Gastroesophageal sphincter (tissue), 4 donors: ENCODE results near the gene WDR75. TPM values are rescaled to one million over a fixed set of nuclear protein-coding genes. Genes with fewer than 3 reads are reported as not detected.
"Not testable (repeated sequence)": the region's sequence is repeated elsewhere in the genome, so short reads cannot be mapped to it uniquely, and the experiment has no call there.

Source experiments
- ATAC-seq: fragments of 150-250 bp; one replicate; pipeline ENCODE4 v1.9.1; 2016; ENCODE audit warnings: mild to moderate bottlenecking, moderate library complexity
- H3K27ac ChIP-seq, 4 donors: fragments of 200-600 bp; sonication (generic) in 3 of 4; 1 replicate in 3 of 4; 2 replicates in 1 of 4; pipeline ENCODE4 v1.5.1; 2016 to 2019
- H3K27me3 ChIP-seq: fragments of 200-600 bp; sonication (generic); one replicate; pipeline ENCODE4 v1.5.1; 2019
- H3K36me3 ChIP-seq, 2 donors: fragments of 200-600 bp; sonication (generic); one replicate each; pipeline ENCODE4 v1.5.1; 2019; ENCODE audit warnings: control low read depth in 1 of 2
- H3K4me1 ChIP-seq, 3 donors: fragments of 200-600 bp; sonication (generic); 1 replicate in 2 of 3; 2 replicates in 1 of 3; pipeline ENCODE4 v1.5.1; 2016 to 2019; ENCODE audit warnings: control low read depth in 2 of 3
- H3K4me3 ChIP-seq, 2 donors: fragments of 200-600 bp; sonication (generic); one replicate each; pipeline ENCODE4 v1.5.1; 2019; ENCODE audit warnings: mild to moderate bottlenecking in 1 of 2, moderate library complexity in 1 of 2
- H3K9me3 ChIP-seq, 3 donors: fragments of 200-600 bp; sonication (generic); one replicate each; pipeline ENCODE4 v1.5.1; 2017 to 2019; ENCODE audit warnings: control low read depth in 2 of 3
- EP300 ChIP-seq: sonication (generic); formaldehyde crosslinking; IDR thresholded peaks from one replicate; pipeline ENCODE4 v1.6.1; 2017; ENCODE audit warnings: antibody characterized with exemption, mild to moderate bottlenecking
- POLR2A ChIP-seq, 2 donors: fragments of 450-650 bp; IDR thresholded peaks; one replicate each; pipeline ENCODE4 v1.6.1; 2017; ENCODE audit warnings: antibody characterized with exemption in 2 of 2, mild to moderate bottlenecking in 2 of 2, moderate library complexity in 1 of 2
- POLR2AphosphoS5 ChIP-seq: sonication (generic); formaldehyde crosslinking; IDR thresholded peaks from one replicate; pipeline ENCODE4 v1.6.1; 2017; ENCODE audit warnings: antibody characterized with exemption
- WGBS, 2 donors: methylation state at CpG; one replicate each; pipeline ENCODE4 v1.1.5; 2018; ENCODE audit warnings: low coverage in 1 of 2; 5-methylcytosine and 5-hydroxymethylcytosine counted together
- total RNA-seq, 4 donors: library from RNA; depleted of rRNA; stranded (reverse); fragments of >200 nt; gene quantifications; one replicate each; pipeline ENCODE4 v1.1.0, GENCODE V29; 2016
- TF ChIP-seq, protein P1 (sequence below), 4 experiments: fragments of 200-600 bp in 2 of 4; fragments of 450-650 bp in 2 of 4; sonication (generic) in 1 of 4; IDR thresholded peaks; one replicate each; pipeline ENCODE4 v1.5.1; 2017 to 2019; ENCODE audit warnings: antibody characterized with exemption in 4 of 4, mild to moderate bottlenecking in 2 of 4, moderate library complexity in 2 of 4

WDR75 gene
- total RNA-seq, 4 donors from 2014 or later = 19.7 to 42.6 (median 28.3) TPM

- Histone ChIP-seq H3K36me3 (peaks cover 0 to 43% of the 10 kb centered on the region in 2 donors), H3K4me1 (no peaks in the 10 kb centered on the region), H3K27me3 (no peaks in the 10 kb centered on the region), H3K27ac (no peak overlapping the region), H3K9me3 (no peaks in the 10 kb centered on the region), H3K4me3 (no peak overlapping the region)
- no CpG with 5 or more reads among the region's 1 CpG for WGBS, 2 donors
- no peak for ATAC-seq
- TF ChIP-seq POLR2A (IDR thresholded peaks at IDR 0.05) (no peak), POLR2AphosphoS5 (no peak), EP300 (no peak)
- TF ChIP-seq, protein P1, sequence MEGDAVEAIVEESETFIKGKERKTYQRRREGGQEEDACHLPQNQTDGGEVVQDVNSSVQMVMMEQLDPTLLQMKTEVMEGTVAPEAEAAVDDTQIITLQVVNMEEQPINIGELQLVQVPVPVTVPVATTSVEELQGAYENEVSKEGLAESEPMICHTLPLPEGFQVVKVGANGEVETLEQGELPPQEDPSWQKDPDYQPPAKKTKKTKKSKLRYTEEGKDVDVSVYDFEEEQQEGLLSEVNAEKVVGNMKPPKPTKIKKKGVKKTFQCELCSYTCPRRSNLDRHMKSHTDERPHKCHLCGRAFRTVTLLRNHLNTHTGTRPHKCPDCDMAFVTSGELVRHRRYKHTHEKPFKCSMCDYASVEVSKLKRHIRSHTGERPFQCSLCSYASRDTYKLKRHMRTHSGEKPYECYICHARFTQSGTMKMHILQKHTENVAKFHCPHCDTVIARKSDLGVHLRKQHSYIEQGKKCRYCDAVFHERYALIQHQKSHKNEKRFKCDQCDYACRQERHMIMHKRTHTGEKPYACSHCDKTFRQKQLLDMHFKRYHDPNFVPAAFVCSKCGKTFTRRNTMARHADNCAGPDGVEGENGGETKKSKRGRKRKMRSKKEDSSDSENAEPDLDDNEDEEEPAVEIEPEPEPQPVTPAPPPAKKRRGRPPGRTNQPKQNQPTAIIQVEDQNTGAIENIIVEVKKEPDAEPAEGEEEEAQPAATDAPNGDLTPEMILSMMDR (IDR thresholded peaks at IDR 0.05) = no peak
Observed at GRCh38 chr2:189477756-189478155, 36.5 kb downstream of the WDR75 start.

GRCh38 chr2:189478289-189478688, 37.0 kb downstream of the WDR75 start:
- H3K27ac ChIP-seq, H3K9me3 ChIP-seq, H3K4me1 ChIP-seq, H3K4me3 ChIP-seq, H3K27me3 ChIP-seq, ATAC-seq: not testable (repeated sequence)
- WGBS, 2 donors = 90 to 94% methylated on average over 2 to 4 of the region's 5 CpGs
- peaks cover 0 to 38% of the 10 kb centered on the region in 2 donors for H3K36me3 ChIP-seq

DNA sequence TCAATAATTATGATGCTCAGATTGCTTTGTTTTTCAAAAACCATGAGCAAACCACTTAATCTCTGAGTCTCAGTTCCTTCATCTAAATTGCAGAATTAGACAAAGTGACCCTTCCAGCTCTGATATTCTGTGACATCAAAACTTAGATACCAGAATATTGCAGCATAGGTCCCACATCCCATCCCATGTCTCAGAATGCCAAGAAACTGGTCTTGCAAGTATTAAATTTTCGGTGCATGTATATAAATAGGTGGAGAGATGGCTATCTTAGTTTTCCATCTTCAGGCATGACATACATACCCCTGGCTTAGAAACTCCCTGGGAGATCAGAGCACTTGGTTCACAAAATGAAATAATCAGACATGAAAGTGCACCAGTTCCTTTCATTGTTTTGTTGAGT, 39.8 kb downstream of the WDR75 start:
- TF ChIP-seq EP300 = no peak
- TF ChIP-seq, protein P1 (IDR thresholded peaks at IDR 0.05) = no peak
- TF ChIP-seq POLR2AphosphoS5 = no peak
- no peak for TF ChIP-seq POLR2A (IDR thresholded peaks at IDR 0.05)
- 71 to 100% methylated on average over 1 of the region's 1 CpG for WGBS, 2 donors
- no peaks in the 10 kb centered on the region for H3K27me3 ChIP-seq
- peaks cover 0 to 10% of the 10 kb centered on the region in 2 donors for H3K36me3 ChIP-seq
- H3K27ac ChIP-seq = no peak overlapping the region
- no peaks in the 10 kb centered on the region for H3K9me3 ChIP-seq
- no peaks in the 10 kb centered on the region for H3K4me1 ChIP-seq
- no peak for ATAC-seq
- H3K4me3 ChIP-seq = no peak overlapping the region

DNA sequence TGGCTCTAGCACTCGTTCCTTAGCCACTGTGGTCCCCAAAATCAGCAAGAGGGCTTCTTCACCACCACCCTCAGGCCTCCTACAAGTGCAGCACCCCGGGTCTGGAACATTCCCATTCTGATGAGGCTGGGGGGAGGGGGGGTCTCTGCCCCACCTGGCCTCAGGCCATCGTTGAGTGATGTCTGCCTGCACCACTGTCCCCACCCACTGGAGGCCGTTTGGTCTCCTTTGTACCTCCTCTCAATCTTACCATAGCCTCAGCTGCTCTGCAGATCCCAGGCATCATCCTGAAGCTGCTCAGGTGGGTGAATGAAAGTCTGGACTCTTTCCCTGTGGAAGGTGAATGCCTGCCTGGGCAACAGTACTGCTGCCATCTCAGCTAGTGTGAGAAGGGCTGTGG, 42.3 kb downstream of the WDR75 start:
- Histone ChIP-seq H3K4me3 (no peak overlapping the region), H3K27me3 (no peaks in the 10 kb centered on the region), H3K9me3 (no peaks in the 10 kb centered on the region), H3K4me1 (no peaks in the 10 kb centered on the region), H3K27ac (no peak overlapping the region), H3K36me3 (no peaks in the 10 kb centered on the region)
- 18% methylated on average over 1 of the region's 4 CpGs; no CpG with 5 or more reads in 1 of the 2 donors for WGBS, 2 donors
- TF ChIP-seq POLR2AphosphoS5 = no peak
- no peak for ATAC-seq

GRCh38 chr2:189483980-189484740, 42.9 kb downstream of the WDR75 start:
- H3K4me1 ChIP-seq = no peaks in the 10 kb centered on the region
- no peaks in the 10 kb centered on the region for H3K9me3 ChIP-seq
- 89 to 100% methylated on average over 4 to 6 of the region's 10 CpGs for WGBS, 2 donors
- no peaks in the 10 kb centered on the region for H3K27me3 ChIP-seq
- H3K36me3 ChIP-seq = no peaks in the 10 kb centered on the region
- no peak overlapping the region for H3K27ac ChIP-seq
- no peak overlapping the region for H3K4me3 ChIP-seq
- TF ChIP-seq, protein P1 (IDR thresholded peaks at IDR 0.05) = no peak
- TF ChIP-seq EP300 = no peak
- TF ChIP-seq POLR2A (IDR thresholded peaks at IDR 0.05) = no peak
- TF ChIP-seq POLR2AphosphoS5 = no peak
- no peak for ATAC-seq

- TF ChIP-seq POLR2AphosphoS5 (no peak), EP300 (no peak), POLR2A (IDR thresholded peaks at IDR 0.05) (no peak)
- TF ChIP-seq, protein P1 (IDR thresholded peaks at IDR 0.05) = no peak
- no peaks in the 10 kb centered on the region for H3K27me3 ChIP-seq
- no peak overlapping the region for H3K4me3 ChIP-seq
- no peaks in the 10 kb centered on the region for H3K4me1 ChIP-seq
- 60 to 77% methylated on average over 1 to 2 of the region's 2 CpGs for WGBS, 2 donors
- no peak overlapping the region for H3K27ac ChIP-seq
- H3K9me3 ChIP-seq = no peaks in the 10 kb centered on the region
- no peak for ATAC-seq
- no peaks in the 10 kb centered on the region for H3K36me3 ChIP-seq
Observed at GRCh38 chr2:189485146-189485545, 43.9 kb downstream of the WDR75 start.
